ENCODE measurements around the gene NTPCR.

- no peak for TF ChIP-seq EZH2 (IDR thresholded peaks at IDR 0.05; ENCODE audit: borderline replicate concordance, low read depth, low read length, poor library complexity, severe bottlenecking)
- no peak for TF ChIP-seq CTCF (conservative IDR thresholded peaks at IDR 0.05; ENCODE audit: low read depth, low read length)
Observed at GRCh38 chr1:232966663-232967062, 16.3 kb downstream of the NTPCR start.

All from A673 (cell line).